Measurements from ENCODE around the gene FSCN2.

Gene FSCN2

GRCh38 chr17:81489998-81490992 is 37.9 kb upstream of the FSCN2 start:
- DNase-seq (ENCODE audit: low read depth in 1 of 2, low spot score in 1 of 2): no peak

GRCh38 chr17:81491181-81491581 is 37.0 kb upstream of the FSCN2 start:
- DNase-seq (ENCODE audit: low read depth in 1 of 2, low spot score in 1 of 2): no peak

- no peak for DNase-seq (ENCODE audit: low read depth in 1 of 2, low spot score in 1 of 2)
These were observed 36.4 kb upstream of the FSCN2 start for GRCh38 chr17:81491761-81492160.

GRCh38 chr17:81492202-81492601 is 36.0 kb upstream of the FSCN2 start:
- DNase-seq (ENCODE audit: low read depth in 1 of 2, low spot score in 1 of 2): no peak

- DNase-seq (ENCODE audit: low read depth in 1 of 2, low spot score in 1 of 2): no peak
These were observed 35.5 kb upstream of the FSCN2 start for GRCh38 chr17:81492706-81493105.

GRCh38 chr17:81493198-81494038 is 34.8 kb upstream of the FSCN2 start:
- DNase-seq (ENCODE audit: low read depth in 1 of 2, low spot score in 1 of 2): no peak

GRCh38 chr17:81494626-81495377 is 33.4 kb upstream of the FSCN2 start:
- DNase-seq (ENCODE audit: low read depth in 1 of 2, low spot score in 1 of 2): no peak

GRCh38 chr17:81498953-81499600 is 29.1 kb upstream of the FSCN2 start:
- no peak for DNase-seq (ENCODE audit: low read depth in 1 of 2, low spot score in 1 of 2)

- DNase-seq (ENCODE audit: low read depth in 1 of 2, low spot score in 1 of 2): no peak
These were observed 28.6 kb upstream of the FSCN2 start for GRCh38 chr17:81499601-81499970.

GRCh38 chr17:81500047-81500446 is 28.1 kb upstream of the FSCN2 start:
- no peak for DNase-seq (ENCODE audit: low read depth in 1 of 2, low spot score in 1 of 2)

GRCh38 chr17:81502471-81503017 is 25.6 kb upstream of the FSCN2 start:
- DNase-seq (ENCODE audit: low read depth in 1 of 2, low spot score in 1 of 2): no peak

- no peak for DNase-seq (ENCODE audit: low read depth in 1 of 2, low spot score in 1 of 2)
These were observed 24.6 kb upstream of the FSCN2 start for GRCh38 chr17:81503619-81504018.

- no peak for DNase-seq (ENCODE audit: low read depth in 1 of 2, low spot score in 1 of 2)
These were observed 19.5 kb upstream of the FSCN2 start for GRCh38 chr17:81508639-81509206.

- DNase-seq (ENCODE audit: low read depth in 1 of 2, low spot score in 1 of 2): no peak
These were observed 18.8 kb upstream of the FSCN2 start for GRCh38 chr17:81509207-81509971.

- DNase-seq (ENCODE audit: low read depth in 1 of 2, low spot score in 1 of 2): no peak
These were observed 18.0 kb upstream of the FSCN2 start for GRCh38 chr17:81509972-81510784.

GRCh38 chr17:81510785-81511553 is 17.2 kb upstream of the FSCN2 start:
- no peak for DNase-seq (ENCODE audit: low read depth in 1 of 2, low spot score in 1 of 2)

GRCh38 chr17:81511554-81511803 is 16.7 kb upstream of the FSCN2 start:
- no peak for DNase-seq (ENCODE audit: low read depth in 1 of 2, low spot score in 1 of 2)

All from stimulated activated CD4-positive, alpha-beta T cell treated with anti-CD3 and anti-CD28 coated beads, Interleukin-15, amount 100 ng/mL, for 1 hour (primary cell).